Globus pallidus (tissue), 1 donor: ENCODE measurements around the gene PPP1R1B.

Experiments used
- DNase-seq: peaks from one replicate; pipeline ENCODE4 v3.0.0-alpha.2; 2015; ENCODE audit warnings: low spot score

PPP1R1B gene

GRCh38 chr17:39615434-39615833 is 11.3 kb upstream of the PPP1R1B start:
- no peak for DNase-seq

GRCh38 chr17:39617100-39617445 is 9.7 kb upstream of the PPP1R1B start:
- no peak for DNase-seq

GRCh38 chr17:39617446-39618245 is 9.1 kb upstream of the PPP1R1B start:
- no peak for DNase-seq

GRCh38 chr17:39618246-39618913 is 8.4 kb upstream of the PPP1R1B start:
- DNase-seq, result no peak

- DNase-seq, result no peak
These were observed 7.6 kb upstream of the PPP1R1B start for GRCh38 chr17:39618956-39619785.

- no peak for DNase-seq
These were observed 7.0 kb upstream of the PPP1R1B start for GRCh38 chr17:39619786-39620101.

- DNase-seq, result peak; percentile 81
These were observed 5.0 kb upstream of the PPP1R1B start for GRCh38 chr17:39621523-39622379.

- no peak for DNase-seq
These were observed 4.3 kb upstream of the PPP1R1B start for GRCh38 chr17:39622380-39623006.

GRCh38 chr17:39623356-39623950 is 3.3 kb upstream of the PPP1R1B start:
- DNase-seq, result peak; percentile 76

- no peak for DNase-seq
These were observed 2.4 kb upstream of the PPP1R1B start for GRCh38 chr17:39624313-39624712.

GRCh38 chr17:39625198-39625785 is 1.5 kb upstream of the PPP1R1B start:
- no peak for DNase-seq

GRCh38 chr17:39627047-39627711 is 427 bp downstream of the PPP1R1B start:
- DNase-seq, result no peak

GRCh38 chr17:39627712-39628516 is 1.2 kb downstream of the PPP1R1B start:
- DNase-seq, result no peak

- DNase-seq, result no peak
These were observed 2.1 kb downstream of the PPP1R1B start for GRCh38 chr17:39628655-39629493.

GRCh38 chr17:39629494-39629880 is 2.7 kb downstream of the PPP1R1B start:
- no peak for DNase-seq

GRCh38 chr17:39629898-39630297 is 3.1 kb downstream of the PPP1R1B start:
- no peak for DNase-seq

GRCh38 chr17:39631403-39631802 is 4.7 kb downstream of the PPP1R1B start:
- DNase-seq, result no peak
